Measurements from ENCODE around the gene ASB4.
"Not testable (repeated sequence)": the region's sequence is repeated elsewhere in the genome, so short reads cannot be mapped to it uniquely, and the experiment has no call there.

Gene ASB4

GRCh38 chr7:95454438-95455045, 31.2 kb upstream of the ASB4 start:
- H3F3A ChIP-seq (ENCODE audit: control insufficient read depth, insufficient read depth): no peaks in the 10 kb centered on the region
- TF ChIP-seq CTCF (IDR thresholded peaks at IDR 0.05; ENCODE audit: low read depth, low read length, poor library complexity, severe bottlenecking) (no peak), EZH2phosphoT487 (IDR thresholded peaks at IDR 0.05; ENCODE audit: borderline replicate concordance, low read length) (no peak)
- H3K4me2 ChIP-seq (ENCODE audit: low read length): no peak overlapping the region

GRCh38 chr7:95457947-95458346, 27.8 kb upstream of the ASB4 start:
- H3K27ac ChIP-seq (ENCODE audit: low read depth, low read length): no peak overlapping the region
- no peaks in the 10 kb centered on the region for H3K9me2 ChIP-seq (replicated peaks; ENCODE audit: control insufficient read depth, low read length)

More at GRCh38 chr7:95454438-95455045, 31.2 kb upstream of the ASB4 start:
- no peaks in the 10 kb centered on the region for H4K20me1 ChIP-seq (ENCODE audit: control insufficient read depth, insufficient read depth, low read depth, low read length)
- H3K79me2 ChIP-seq (ENCODE audit: control insufficient read depth, low read length): no peaks in the 10 kb centered on the region
- no peak overlapping the region for H3K27ac ChIP-seq (ENCODE audit: low read depth, low read length)
- no peak overlapping the region for H3K4me3 ChIP-seq (ENCODE audit: low read length)
- H3K4me1 ChIP-seq (ENCODE audit: control insufficient read depth, low read length): peaks cover 4% of the 10 kb centered on the region; the same call in 1 of the 2 replicates
- H3K9me2 ChIP-seq (replicated peaks; ENCODE audit: control insufficient read depth, low read length): no peaks in the 10 kb centered on the region
- peaks cover 2% of the 10 kb centered on the region; the same call in 1 of the 2 replicates for H3K27me3 ChIP-seq (ENCODE audit: control insufficient read depth, low read length)
- H3K9me3 ChIP-seq (ENCODE audit: control insufficient read depth, insufficient read depth, low read length): no peaks in the 10 kb centered on the region
- H3K36me3 ChIP-seq (ENCODE audit: control insufficient read depth, low read length): no peaks in the 10 kb centered on the region

GRCh38 chr7:95460653-95461052, 25.1 kb upstream of the ASB4 start:
- not testable (repeated sequence) for H3K4me3 ChIP-seq (ENCODE audit: low read length); H3K27me3 ChIP-seq (ENCODE audit: control insufficient read depth, low read length); H3K9me3 ChIP-seq (ENCODE audit: control insufficient read depth, insufficient read depth, low read length); H3F3A ChIP-seq (ENCODE audit: control insufficient read depth, insufficient read depth); H3K27ac ChIP-seq (ENCODE audit: low read depth, low read length); H3K4me2 ChIP-seq (ENCODE audit: low read length); H3K4me1 ChIP-seq (ENCODE audit: control insufficient read depth, low read length); H3K36me3 ChIP-seq (ENCODE audit: control insufficient read depth, low read length); H3K9me2 ChIP-seq (replicated peaks; ENCODE audit: control insufficient read depth, low read length); H3K79me2 ChIP-seq (ENCODE audit: control insufficient read depth, low read length); H4K20me1 ChIP-seq (ENCODE audit: control insufficient read depth, insufficient read depth, low read depth, low read length)

More at GRCh38 chr7:95457947-95458346, 27.8 kb upstream of the ASB4 start:
- Histone ChIP-seq H3K79me2 (ENCODE audit: control insufficient read depth, low read length) (no peaks in the 10 kb centered on the region), H3K27me3 (ENCODE audit: control insufficient read depth, low read length) (peaks cover 2% of the 10 kb centered on the region; the same call in 1 of the 2 replicates), H3K4me1 (ENCODE audit: control insufficient read depth, low read length) (peaks cover 4% of the 10 kb centered on the region; the same call in 1 of the 2 replicates), H3K4me3 (ENCODE audit: low read length) (no peak overlapping the region), H3K36me3 (ENCODE audit: control insufficient read depth, low read length) (no peaks in the 10 kb centered on the region), H3F3A (ENCODE audit: control insufficient read depth, insufficient read depth) (no peaks in the 10 kb centered on the region), H3K4me2 (ENCODE audit: low read length) (no peak overlapping the region), H3K9me3 (ENCODE audit: control insufficient read depth, insufficient read depth, low read length) (peaks cover 3% of the 10 kb centered on the region; the same call in 1 of the 2 replicates), H4K20me1 (ENCODE audit: control insufficient read depth, insufficient read depth, low read depth, low read length) (no peaks in the 10 kb centered on the region)
- TF ChIP-seq EZH2phosphoT487 (IDR thresholded peaks at IDR 0.05; ENCODE audit: borderline replicate concordance, low read length) (no peak), CTCF (IDR thresholded peaks at IDR 0.05; ENCODE audit: low read depth, low read length, poor library complexity, severe bottlenecking) (no peak)

- no peaks in the 10 kb centered on the region for H3K27me3 ChIP-seq (ENCODE audit: control insufficient read depth, low read length)
- H3K36me3 ChIP-seq (ENCODE audit: control insufficient read depth, low read length): no peaks in the 10 kb centered on the region
- H3K9me2 ChIP-seq (replicated peaks; ENCODE audit: control insufficient read depth, low read length): no peaks in the 10 kb centered on the region
- no peak overlapping the region for H3K4me3 ChIP-seq (ENCODE audit: low read length)
- no peak overlapping the region for H3K4me2 ChIP-seq (ENCODE audit: low read length)
- no peak for TF ChIP-seq CTCF (IDR thresholded peaks at IDR 0.05; ENCODE audit: low read depth, low read length, poor library complexity, severe bottlenecking)
- no peak for TF ChIP-seq EZH2phosphoT487 (IDR thresholded peaks at IDR 0.05; ENCODE audit: borderline replicate concordance, low read length)
- H3K79me2 ChIP-seq (ENCODE audit: control insufficient read depth, low read length): no peaks in the 10 kb centered on the region
- no peaks in the 10 kb centered on the region for H3K9me3 ChIP-seq (ENCODE audit: control insufficient read depth, insufficient read depth, low read length)
- no peaks in the 10 kb centered on the region for H3F3A ChIP-seq (ENCODE audit: control insufficient read depth, insufficient read depth)
- no peaks in the 10 kb centered on the region for H3K4me1 ChIP-seq (ENCODE audit: control insufficient read depth, low read length)
- no peaks in the 10 kb centered on the region for H4K20me1 ChIP-seq (ENCODE audit: control insufficient read depth, insufficient read depth, low read depth, low read length)
- H3K27ac ChIP-seq (ENCODE audit: low read depth, low read length): no peak overlapping the region
These were observed 17.7 kb upstream of the ASB4 start for GRCh38 chr7:95467912-95468607.

Measured in DOHH2 (cell line).